CD4-positive, alpha-beta T cell treated with Interleukin-17A for 4 hours (primary cell): Measurements from ENCODE around the gene STX18.

ENCODE experiments used
- DNase-seq: peaks from one replicate; pipeline ENCODE4 v3.0.0-alpha.2; 2020; ENCODE audit warnings: mixed read lengths

The STX18 gene

DNA sequence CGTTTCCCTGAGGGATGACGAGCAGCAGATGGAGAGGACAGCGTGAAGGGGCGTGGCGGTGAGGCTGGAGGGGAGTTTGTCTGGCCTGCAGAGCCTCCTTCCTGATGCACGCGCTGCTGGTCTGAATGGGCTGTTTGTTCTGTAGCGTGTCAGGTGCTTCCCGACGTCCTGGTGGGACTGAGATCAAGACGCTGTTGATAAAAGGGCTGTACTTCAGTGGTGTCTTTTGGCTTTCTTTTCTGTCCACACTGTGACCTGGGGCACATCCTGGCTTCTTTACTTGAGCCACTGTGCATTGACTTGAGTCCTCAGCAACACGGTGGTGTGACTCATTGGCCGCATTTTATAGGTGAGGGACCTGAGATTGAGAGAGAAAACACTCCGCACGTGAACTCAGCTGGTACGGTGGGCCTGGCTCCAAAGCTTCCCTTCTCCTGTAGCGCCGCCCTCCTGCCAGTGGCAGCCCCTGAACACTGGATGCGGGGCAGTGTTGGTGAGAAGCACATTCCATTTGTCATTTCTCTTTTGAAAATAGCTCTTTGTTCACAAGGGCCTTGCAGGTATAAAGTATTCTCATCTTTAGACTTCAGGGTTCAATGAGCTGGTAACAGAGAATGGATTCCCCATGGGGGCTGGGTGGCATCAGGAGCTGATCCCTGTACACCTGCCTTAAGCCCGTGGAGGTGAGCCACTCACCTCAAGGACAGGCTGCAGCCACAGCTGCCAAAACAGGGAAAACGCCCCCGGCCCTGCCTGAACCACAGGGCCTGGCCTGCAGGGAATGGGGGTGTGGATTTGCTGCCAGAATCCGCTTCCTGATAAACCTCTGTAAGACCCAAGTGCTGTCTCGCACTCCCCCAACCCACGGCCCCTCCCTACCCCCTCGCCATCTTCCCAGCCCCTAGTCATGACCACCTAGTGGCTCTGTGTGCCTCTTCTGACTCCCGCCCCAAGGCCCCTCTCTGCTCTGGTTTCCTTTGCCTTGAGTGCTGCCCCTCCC, 125.7 kb downstream of the STX18 start:
- DNase-seq = no peak

GRCh38 chr4:4415107-4415805, 126.6 kb downstream of the STX18 start:
- no peak for DNase-seq

DNA sequence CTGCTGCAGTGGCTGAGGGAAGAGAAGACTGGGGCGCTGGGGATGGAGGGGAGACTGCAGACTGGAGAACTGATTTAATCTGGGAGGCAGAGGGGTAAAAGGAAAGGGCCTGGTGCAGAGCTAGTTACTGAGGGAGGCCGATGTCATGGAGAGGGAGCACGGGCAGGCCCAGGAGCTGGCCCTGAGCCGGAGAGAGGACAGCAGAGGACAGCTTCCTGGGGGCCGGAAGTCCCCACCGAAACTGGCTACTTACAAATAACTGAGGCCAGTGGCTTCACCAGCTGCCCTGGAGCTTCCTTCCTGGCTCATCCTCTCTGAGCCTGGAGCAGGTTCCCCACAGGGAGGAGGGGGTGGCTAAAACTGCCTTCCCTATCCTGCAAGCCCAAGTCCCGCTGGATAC, 128.0 kb downstream of the STX18 start:
- no peak for DNase-seq

DNA sequence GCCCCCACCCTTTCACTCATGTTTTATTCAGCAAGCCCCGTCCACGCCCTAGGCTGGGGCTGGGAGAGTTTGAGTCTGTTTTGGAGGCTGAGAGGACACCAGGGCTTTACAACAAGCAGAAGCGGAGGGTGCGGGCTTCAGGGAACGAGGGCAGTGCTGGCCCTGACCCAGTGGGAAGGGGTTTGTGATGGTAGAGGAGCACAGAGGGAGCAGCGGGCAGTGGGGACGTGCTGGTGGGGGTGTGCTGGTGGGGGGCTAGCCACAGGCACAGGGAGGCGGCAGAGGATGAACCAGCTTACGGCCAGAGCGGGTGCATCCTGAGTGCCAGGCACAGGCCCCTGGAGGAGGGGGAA, 128.5 kb downstream of the STX18 start:
- DNase-seq = no peak

DNA sequence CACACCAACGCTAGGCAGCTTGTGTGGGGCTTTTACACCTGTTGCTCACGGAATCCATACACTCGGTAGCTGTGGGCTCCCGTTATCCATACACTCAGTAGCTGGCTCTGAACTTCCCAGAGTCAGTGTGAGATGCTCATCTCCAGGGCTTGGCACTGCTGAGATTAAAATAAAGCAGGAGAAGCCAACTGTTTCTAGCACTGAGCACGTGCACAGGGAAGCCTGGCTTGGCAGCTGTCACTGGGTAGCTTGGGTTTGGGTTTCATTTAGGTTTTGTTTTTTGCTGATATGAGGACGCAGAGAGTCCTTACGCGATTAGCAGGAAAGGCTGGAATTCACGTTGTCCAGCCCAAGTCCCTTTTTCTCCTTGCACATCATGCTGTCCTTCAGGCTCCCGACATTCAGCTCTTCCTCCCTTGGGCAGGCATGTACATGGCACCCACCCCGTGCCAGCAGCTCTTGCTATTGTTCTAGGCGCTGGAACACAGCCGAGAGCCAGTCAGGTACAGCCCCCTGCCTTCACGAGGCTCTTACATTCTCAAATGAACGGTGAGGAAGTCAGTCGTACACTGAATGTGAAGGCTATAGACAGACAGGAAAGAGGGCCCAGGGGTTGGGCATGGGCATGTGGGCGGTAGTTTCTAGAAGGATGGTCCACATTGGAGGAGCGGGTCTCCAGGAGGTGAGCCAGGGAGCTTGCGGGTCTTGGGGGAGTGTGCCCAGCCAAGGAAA, 129.0 kb downstream of the STX18 start:
- no peak for DNase-seq

GRCh38 chr4:4411906-4412305, 129.9 kb downstream of the STX18 start:
- DNase-seq = no peak

DNA sequence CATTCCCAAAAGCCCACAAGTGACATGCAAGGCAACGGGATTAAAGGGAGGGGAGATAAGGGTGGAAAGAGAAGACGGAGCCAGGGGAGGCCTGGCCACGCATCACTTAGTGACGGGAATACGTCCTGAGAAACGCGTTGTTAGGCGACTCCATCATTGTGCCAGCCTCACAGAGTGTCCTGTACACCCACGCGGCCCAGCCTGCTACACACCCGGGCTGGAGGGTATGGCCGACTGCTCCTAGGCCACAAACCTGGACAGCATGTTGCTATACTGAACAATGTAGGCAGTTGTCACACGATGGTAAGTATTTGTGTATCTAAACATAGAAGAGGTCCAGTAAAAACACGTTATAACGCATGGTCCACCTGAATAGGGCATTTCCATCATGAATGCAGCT, 131.6 kb downstream of the STX18 start:
- DNase-seq = no peak

- DNase-seq = no peak
Measured at GRCh38 chr4:4409416-4410115, 132.3 kb downstream of the STX18 start.

DNA sequence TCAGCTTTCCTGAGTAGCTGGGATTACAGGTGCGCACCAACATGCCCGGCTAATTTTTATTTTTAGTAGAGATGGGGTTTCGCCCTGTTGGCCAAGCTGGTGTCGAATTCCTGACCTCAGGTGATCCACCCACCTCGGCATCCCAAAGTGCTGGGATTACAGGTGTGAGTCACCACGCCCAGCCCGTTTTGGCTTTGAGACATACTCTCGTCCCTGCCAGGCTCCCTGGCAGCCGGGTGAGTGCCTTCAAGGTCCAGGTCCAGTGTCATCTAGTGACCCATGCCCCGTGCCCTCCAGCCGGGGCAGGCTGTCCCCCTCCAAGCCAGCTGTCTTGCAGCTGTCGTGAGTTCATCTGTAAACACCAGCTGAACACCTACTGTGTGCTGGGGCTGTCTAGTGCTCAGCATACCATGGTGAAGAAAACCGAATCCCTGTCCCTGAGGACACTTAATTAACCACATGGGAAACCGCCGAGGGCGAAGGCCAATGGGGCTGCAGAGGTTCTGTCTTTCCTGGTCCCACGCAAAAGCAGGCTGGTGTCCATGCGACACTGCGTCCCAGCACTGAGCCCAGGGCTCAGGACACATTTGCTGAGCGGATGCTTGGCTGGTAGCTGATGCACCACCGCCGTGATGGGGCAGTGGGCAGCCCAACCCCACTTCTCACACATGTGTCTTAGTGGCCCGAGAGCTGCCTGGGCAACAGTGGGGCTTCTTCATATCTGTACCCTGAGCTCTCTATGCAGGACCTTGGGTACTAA, 133.1 kb downstream of the STX18 start:
- no peak for DNase-seq

DNA sequence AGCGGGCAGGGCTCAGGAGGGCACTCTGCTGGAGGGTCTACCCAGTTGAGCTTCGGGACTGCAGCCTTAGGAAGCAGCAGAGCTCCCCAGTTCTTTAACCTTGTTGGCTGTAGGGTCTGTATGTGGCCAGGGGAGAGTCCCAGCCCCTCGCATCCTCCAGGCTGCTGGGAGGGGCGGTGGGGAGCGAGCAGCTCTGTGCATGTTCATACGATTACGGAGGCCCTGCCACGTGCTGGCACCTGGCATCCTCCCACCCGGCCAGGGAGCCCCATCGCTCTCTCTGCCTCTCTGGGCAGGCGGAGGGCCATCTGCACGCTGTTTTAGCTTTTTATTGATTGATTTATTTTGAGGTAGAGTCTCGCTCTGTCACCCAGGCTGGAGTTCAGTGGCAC, 133.7 kb downstream of the STX18 start:
- no peak for DNase-seq

GRCh38 chr4:4407299-4408131, 134.3 kb downstream of the STX18 start:
- DNase-seq = no peak

DNA sequence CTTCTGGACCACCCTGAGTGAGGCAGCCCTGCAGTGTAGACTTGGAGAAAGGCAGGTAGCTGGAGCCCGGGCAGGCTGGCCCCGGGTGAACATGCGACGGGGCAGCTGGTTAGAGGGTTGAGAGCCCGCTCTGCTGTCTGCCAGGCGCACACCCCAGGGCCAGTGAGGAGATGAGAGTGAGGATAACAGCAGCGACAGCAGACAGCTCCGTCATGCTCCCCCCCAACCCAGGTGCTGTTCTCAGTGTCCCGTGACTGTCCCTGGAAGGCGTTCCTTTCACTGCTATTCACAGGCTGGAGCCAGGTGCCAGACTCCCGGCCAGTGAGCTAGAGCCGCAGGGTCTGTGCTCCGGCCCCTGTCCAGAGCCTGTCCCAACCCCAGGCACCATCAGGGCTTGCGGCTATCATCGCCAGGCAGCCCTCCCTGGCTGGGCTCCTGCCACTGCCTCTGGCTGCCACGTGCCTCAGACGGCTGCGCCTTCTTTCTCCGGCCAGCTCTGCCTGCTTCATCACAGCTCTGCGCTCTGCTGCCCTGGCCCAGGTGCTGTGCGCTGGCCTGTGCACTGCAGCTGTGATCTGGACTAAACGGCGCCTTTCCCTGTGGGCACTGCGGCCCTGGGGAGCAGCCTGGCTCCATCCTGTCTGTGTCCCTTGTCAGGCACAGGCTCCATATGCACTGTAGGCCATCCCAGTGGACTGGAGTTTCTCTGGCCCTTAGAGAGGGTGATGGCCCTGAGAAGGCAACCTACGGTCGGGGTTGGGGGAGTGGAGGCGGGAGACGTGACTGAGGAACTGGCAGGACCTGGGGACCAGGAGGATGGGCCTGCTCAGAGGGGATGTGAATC, 135.2 kb downstream of the STX18 start:
- no peak for DNase-seq

DNA sequence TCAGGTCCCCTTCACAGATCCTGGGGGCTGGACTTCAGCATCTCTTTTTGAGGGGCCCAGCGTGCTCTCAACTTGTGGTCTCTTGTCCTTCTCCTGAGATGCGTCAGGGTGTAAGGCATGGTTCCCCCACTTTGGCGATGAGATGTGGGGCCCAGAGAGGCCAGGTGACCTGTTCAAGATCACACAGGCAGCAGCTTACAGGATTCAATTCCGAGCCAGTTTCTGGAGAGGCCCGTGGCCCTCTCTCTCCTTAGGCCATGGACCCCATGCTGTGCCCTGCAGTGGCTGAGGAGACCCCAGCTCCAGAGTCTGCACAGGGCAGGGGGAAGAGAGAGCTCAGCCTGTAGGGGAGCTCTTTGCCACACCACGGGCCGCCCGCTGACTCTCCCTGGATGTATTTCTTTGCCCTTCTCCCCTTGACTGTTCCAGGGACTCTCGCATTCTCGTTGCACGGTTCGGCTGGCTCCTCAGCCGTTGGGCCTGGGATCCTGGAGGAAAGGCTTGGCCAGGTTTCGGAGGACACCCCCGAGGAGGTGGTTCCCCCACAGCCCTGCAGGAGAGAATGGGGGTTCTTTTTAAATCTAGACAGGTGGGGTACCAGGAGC, 136.4 kb downstream of the STX18 start:
- no peak for DNase-seq

DNA sequence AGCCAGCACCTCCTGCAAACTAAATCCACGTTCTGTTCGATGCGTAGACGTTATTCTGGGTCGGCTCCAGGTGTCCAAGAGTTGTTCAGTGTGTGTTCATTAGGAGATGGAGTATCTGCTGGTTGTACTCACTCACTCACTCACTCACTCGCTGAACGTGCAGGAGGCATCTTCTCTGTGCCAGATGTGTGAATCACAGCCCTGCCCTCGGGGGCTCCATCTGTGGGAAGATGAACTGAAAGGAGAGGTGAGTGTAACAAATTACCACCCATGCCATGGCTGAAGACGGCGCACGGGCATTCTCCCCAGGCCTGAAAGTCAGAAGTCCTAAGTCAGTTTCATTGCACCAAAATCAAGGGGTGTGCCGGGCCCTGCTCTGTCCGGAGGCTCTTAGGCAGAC, 138.9 kb downstream of the STX18 start:
- no peak for DNase-seq

DNA sequence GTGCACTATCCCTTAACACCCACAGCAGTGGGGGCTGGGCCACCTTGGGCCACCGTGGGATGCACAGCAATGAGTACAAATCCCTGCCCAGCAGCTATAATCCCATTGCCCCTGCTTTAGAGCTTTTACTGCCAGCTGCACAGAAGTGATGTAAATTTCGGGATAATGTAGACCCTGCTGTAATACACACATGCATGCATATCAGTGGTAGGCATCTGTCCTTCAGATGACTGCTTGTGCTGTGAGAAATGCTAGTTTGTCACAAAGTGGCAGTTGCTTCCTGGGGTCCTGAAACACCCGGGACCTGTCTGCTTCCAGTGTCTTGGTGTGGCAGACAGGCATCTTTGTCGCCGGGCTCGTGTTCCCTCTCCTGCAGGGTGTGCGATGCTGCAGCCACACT, 140.8 kb downstream of the STX18 start:
- no peak for DNase-seq

DNA sequence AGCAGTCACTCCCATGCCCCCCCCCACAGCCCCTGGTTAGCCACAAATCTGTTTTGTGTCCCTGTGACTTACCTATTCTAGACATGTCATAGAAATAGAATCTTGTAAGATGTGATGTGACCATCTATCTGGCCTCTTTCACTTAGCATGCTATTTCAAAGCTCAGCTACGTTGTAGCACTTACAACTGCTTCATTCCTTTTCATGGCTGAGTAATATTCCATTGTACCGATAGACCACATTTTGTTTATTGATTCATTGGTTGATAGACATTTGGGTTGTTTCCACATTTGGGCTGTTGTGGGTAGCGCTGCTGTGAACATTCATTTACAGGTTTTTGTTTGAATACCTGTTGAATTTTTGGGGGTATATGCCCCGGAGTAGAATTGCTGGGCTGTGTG, 143.4 kb downstream of the STX18 start:
- DNase-seq = no peak

GRCh38 chr4:4397441-4397819, 144.4 kb downstream of the STX18 start:
- no peak for DNase-seq

DNA sequence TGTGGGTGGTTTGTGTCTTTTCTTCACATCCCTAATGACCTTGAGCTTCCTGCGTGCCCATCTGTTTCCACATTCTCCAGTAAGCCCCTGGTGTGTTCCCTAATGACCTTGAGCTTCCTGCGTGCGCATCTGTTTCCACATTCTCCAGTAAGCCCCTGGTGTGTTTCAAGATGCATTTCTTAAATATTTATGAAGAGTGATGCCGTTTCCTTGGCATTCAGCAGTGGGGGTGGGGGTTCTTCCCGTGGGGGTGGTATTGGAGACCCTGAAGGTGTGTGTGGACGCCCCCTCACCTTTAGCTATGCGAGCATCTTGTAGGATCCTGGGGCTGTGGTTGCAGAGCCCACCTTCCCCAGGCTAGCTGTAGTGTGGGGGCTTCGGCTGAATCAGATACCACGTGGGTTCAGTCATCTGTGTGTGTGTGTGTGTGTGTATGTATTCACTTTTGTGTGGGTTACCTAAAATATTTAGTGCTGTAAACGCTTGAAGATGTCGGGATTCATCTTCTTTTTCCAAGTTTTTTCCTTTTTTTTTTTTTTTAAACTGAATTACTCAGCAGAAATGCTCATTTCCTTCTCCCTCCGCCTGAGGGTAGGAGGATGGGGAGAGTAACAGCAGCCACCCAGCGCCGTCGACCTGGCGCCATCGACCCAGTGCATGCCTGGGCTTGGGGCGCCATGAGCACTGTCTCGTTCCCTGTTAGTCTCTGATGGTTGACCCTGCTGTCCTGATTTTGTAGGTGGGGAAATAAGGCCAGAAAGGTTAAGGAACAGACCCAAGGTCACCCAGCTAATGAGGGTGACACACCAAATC, 145.0 kb downstream of the STX18 start:
- no peak for DNase-seq
